Erythroblast (primary cell): ENCODE results near the gene EDIL3.

ENCODE experiments used
- GATA1 ChIP-seq: IDR thresholded peaks from 2 replicates; pipeline ENCODE4 v1.6.1; 2011; ENCODE audit warnings: low read depth, mild to moderate bottlenecking, control low read depth, low read length, moderate library complexity
- POLR2A ChIP-seq: IDR thresholded peaks from 2 replicates; pipeline ENCODE4 v1.6.1; 2011; ENCODE audit warnings: mild to moderate bottlenecking, low read length

DNA sequence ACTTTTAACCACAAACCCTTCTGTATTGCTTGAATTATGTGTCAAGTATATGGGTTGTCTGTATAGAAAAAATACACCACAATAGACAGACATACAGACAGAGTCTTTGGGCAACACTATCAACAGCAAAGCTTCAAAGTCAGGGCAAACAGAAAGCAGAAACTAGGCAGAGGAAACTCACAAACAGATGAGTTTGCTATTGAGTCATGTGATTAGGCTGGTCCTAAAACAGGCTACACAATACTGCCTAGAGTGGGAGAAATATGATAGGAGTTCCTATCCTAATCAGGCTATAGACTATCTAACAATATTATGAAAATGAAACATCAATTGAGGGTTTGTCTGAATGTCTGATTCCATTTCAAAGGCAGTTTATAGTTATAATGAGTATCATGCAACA lies 156.4 kb downstream of the EDIL3 start:
- TF ChIP-seq POLR2A (no peak), GATA1 (no peak)
